Left renal cortex interstitium (tissue), 4 donors: ENCODE data around the gene GINS3. TPM values are rescaled to one million over a fixed set of nuclear protein-coding genes. Genes with fewer than 3 reads are reported as not detected.
A peak's percentile ranks its signal among the peaks of the same experiment; 100 is the strongest.

Source experiments
- DNase-seq, 4 donors: peaks; one replicate each; pipeline ENCODE4 v3.0.0-alpha.2; 2013; ENCODE audit warnings: low read depth in 4 of 4, low spot score in 2 of 4, missing footprints in 1 of 4
- polyA plus RNA-seq, 4 donors: library from polyadenylated mRNA; unstranded; fragments of 120-200 nt; gene quantifications; one replicate each; pipeline ENCODE4 v1.2.1, GENCODE V29; 2013; ENCODE audit not compliant: insufficient read length in 4 of 4

GINS3 gene
- 10 to 100 TPM; 11.8 to 12.5 (median 12.3) TPM for polyA plus RNA-seq

DNA sequence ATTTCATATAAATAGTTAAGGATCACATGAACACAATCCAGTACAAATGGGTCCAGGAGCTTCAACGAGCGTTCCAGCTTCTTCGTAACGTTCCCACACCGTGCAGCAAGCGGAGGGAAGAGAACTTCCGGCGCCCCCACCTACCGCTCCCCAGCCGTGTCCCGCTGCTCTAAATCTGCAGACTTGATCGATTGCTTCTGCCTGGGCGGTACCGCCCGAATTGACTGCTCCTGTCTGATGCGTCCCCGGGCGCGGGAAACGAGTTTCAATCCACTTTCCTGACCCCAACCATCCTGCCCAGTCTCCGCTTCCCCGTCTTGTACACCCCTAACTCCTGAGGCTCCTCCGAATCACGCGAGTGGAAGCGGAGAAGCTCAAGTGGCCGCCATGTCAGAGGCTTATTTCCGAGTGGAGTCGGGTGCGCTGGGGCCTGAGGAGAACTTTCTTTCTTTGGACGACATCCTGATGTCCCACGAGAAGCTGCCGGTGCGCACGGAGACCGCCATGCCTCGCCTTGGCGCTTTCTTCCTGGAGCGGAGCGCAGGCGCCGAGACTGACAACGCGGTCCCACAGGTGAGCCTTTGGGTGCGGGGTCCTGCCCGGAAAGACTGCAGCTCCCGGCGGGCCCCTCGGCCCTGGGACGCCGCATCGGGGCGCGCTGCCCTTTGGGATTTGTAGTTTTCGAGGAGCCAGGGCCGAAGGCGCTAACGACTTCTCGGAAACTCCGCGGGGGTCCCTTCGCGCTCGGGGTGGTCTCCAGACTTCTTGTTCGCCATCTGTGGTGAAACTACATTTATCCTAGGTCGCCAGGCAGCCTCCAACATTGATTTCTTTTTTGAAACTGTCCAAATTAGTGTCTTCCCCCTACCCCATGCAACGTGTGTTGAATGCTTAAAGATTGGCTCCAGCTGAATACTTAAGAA lies at the start of gene GINS3:
GINS3 (plus strand) TSS at position 257 of the 923 bp plus-strand sequence; CDS start at position 388, 131 bp downstream.
- peak; percentile 75 to 86 (median 78) for DNase-seq

GRCh38 chr16:58343562-58343961 lies 48.7 kb upstream of the GINS3 start:
- DNase-seq = no peak

- no peak for DNase-seq
Observed at GRCh38 chr16:58345574-58346354, 46.5 kb upstream of the GINS3 start.

DNA sequence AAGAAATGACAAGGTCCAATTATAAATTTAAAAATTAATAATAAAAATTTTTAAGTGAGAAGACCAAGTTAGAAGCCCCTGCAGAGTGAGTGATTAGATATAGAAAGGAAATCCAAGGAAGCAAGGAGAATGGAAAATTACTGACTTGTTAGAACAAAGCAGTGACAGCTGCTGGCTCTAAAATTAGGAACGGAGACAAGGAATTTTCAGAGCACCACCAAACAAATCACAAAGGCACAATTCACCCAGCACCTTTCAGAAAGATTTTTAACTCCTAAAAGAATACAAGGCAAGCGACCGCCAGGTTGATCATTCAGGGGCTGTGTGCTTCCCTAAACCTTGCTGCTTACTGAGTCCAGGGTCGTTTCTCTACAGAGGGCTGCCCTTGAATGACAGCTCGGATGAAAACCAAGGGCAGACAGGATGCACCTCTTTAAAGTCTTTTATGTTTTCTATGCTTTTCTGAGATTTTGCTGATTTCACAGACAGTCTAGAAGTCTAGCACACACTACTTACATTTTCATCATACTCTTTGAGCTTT lies 45.4 kb upstream of the GINS3 start:
- DNase-seq = no peak

GRCh38 chr16:58348986-58349385 lies 43.3 kb upstream of the GINS3 start:
- no peak for DNase-seq

DNA sequence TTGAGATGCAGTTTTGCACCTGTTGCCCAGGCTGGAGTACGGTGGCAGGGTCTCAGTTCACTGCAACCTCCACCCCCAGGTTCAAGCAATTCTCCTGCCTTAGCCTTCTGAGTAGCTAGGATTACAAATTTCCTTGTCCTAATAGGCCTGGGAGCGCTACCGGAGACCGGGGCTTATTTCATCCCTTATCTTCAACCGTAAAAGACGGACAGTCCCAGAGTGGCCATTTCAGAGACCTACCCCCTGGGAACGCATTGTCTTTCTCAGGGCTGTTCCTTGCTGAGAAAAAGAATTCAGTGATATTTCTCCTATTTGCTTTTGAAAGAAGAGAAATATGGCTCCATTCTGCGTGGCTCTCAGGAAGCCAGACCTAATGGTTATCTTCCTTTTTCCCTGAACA lies 39.6 kb upstream of the GINS3 start:
- DNase-seq = no peak

- DNase-seq = no peak
Observed at GRCh38 chr16:58360041-58360634, 32.1 kb upstream of the GINS3 start.

GRCh38 chr16:58361726-58362125 lies 30.5 kb upstream of the GINS3 start:
- no peak for DNase-seq

DNA sequence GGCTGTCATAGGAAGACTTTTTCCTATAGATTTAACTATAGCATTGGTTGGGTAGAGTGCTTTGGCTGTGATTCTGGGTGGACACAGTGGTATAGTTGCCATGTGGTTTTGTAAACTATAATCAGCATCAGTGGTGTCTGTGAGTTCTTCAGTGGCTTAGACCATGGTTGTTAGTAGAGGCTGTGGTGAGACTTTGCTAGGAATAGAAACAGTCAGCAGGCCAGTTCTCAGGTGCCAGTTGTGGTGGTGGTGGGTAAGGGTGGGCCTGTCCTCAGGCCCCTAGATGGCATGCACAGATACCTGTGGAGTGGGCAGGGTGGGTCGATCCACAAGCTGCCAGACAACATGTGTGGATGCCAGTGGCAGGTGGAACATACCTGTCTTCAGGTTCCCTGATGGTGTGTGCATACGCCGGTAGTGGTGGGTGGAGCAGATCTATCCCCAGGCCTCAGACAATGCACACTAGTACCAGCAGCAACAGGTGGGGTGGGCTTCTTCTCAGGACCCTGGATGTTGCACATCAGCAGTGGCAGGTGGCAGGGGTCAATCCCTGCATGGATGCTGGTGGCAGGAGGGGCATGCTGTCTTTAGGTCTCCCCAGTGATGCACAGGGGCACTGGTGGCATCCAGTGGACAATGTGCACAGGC lies 28.4 kb upstream of the GINS3 start:
- DNase-seq = no peak

DNA sequence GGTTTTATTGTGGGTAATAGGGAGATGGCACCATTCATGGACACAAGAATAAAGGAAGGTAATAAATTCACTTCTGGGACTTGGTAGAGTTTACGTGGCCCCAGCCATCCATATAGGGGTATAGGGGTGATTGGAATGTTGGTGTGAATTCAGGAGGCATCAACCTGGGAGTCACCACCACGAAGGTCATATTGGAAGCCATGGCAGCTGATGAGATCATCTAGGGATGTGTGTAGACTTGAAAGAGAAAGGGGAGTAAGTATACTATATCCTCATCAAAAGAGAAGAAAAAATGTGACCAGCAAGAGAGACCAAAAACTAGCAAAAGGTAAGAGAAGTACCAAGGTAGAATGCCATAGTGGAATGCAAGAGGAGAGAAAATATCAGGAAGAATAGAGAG lies 26.6 kb upstream of the GINS3 start:
- DNase-seq = no peak

- no peak for DNase-seq
Observed at GRCh38 chr16:58366247-58367031, 25.8 kb upstream of the GINS3 start.

GRCh38 chr16:58367252-58367651 lies 25.0 kb upstream of the GINS3 start:
- no peak for DNase-seq

GRCh38 chr16:58371841-58372240 lies 20.4 kb upstream of the GINS3 start:
- no peak for DNase-seq

GRCh38 chr16:58375386-58375785 lies 16.9 kb upstream of the GINS3 start:
- no peak for DNase-seq

- no peak for DNase-seq
Observed at GRCh38 chr16:58377932-58378331, 14.3 kb upstream of the GINS3 start.

DNA sequence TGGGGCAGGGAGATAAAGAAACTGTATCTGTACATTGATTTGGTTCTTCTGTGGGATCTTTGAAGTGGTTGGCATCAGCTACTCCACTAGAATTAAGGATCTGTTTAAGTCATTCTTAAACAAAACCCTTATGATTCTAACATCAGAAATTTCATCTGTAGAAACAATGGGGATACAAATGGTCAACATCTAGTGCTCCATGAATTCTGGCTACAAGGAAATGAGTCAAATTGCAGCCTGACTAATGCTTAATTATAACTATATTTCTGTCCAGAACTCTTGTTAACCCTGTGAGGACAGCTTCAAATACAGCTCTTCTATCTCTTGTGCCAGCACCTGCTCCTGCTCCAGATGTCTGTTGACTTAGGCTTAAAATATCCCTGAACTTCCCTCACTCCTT lies 13.9 kb upstream of the GINS3 start:
- DNase-seq = no peak

GRCh38 chr16:58379736-58380135 lies 12.5 kb upstream of the GINS3 start:
- no peak for DNase-seq

DNA sequence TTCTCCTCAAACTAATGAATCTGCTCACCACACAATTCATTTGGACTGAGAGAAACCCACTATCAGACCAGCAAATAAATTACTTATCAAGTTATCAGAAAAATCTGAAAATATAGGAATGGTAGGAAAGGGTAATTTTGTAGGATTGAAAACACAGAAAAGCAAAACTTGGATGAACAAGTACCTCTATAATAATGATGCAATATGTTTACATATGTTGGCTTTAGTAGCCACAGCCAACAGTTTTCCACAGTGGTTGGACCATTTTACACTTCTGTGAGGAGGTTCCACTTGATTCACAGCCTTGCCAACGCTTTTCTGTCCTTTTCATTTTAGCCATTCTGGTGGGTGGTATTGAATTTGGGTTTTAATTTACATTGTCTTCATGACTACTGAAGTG lies 10.6 kb upstream of the GINS3 start:
- no peak for DNase-seq

- DNase-seq = no peak
Observed at GRCh38 chr16:58384437-58385055, 7.7 kb upstream of the GINS3 start.
